MM.1S (cell line): ENCODE results near the gene ANKRD27.

Experiments
- DNase-seq: peaks from one replicate; pipeline ENCODE4 v3.0.0-alpha.2; 2015
- H2AFZ ChIP-seq: fragments of 300-600 bp; sonication (generic); 2 replicates; pipeline ENCODE4 v1.6.0; 2016; ENCODE audit warnings: antibody characterized with exemption, low read length
- H3F3A ChIP-seq: fragments of 300-600 bp; sonication (generic); 2 replicates; pipeline ENCODE4 v1.6.1; 2016; ENCODE audit warnings: mild to moderate bottlenecking, antibody characterized with exemption, low read length, moderate library complexity, mixed read lengths; ENCODE audit not compliant: insufficient read depth
- H3K27ac ChIP-seq: fragments of 300-600 bp; sonication (generic); 2 replicates; pipeline ENCODE4 v1.5.1; 2016; ENCODE audit warnings: mild to moderate bottlenecking, low read length
- H3K27me3 ChIP-seq: fragments of 300-600 bp; sonication (generic); replicated peaks from 2 replicates; pipeline ENCODE4 v1.6.0; 2016; ENCODE audit warnings: low read length; ENCODE audit not compliant: insufficient read depth
- H3K36me3 ChIP-seq: fragments of 300-600 bp; sonication (generic); replicated peaks from 2 replicates; pipeline ENCODE4 v1.6.1; 2016; ENCODE audit warnings: mild to moderate bottlenecking, low read length, mixed read lengths; ENCODE audit not compliant: insufficient read depth
- H3K4me1 ChIP-seq: fragments of 300-600 bp; sonication (generic); 2 replicates; pipeline ENCODE4 v1.6.1; 2016; ENCODE audit warnings: low read length, mixed read lengths
- H3K4me2 ChIP-seq: fragments of 300-600 bp; sonication (generic); 2 replicates; pipeline ENCODE4 v1.6.0; 2016; ENCODE audit warnings: low read depth, low read length
- H3K4me3 ChIP-seq: fragments of 300-600 bp; sonication (generic); 2 replicates; pipeline ENCODE4 v1.5.1; 2016; ENCODE audit warnings: low read length, mixed read lengths
- H3K79me2 ChIP-seq: fragments of 300-600 bp; sonication (generic); 2 replicates; pipeline ENCODE4 v1.6.1; 2016; ENCODE audit warnings: mixed run types, low read length, mixed read lengths
- H3K9ac ChIP-seq: fragments of 300-600 bp; sonication (generic); 2 replicates; pipeline ENCODE4 v1.6.1; 2016; ENCODE audit warnings: low read length, mixed read lengths
- H3K9me2 ChIP-seq: fragments of 300-600 bp; sonication (generic); replicated peaks from 2 replicates; pipeline ENCODE4 v1.6.1; 2016; ENCODE audit warnings: mild to moderate bottlenecking, low read length, mixed read lengths; ENCODE audit not compliant: insufficient read depth
- H3K9me3 ChIP-seq: fragments of 300-600 bp; sonication (generic); replicated peaks from 2 replicates; pipeline ENCODE4 v1.6.1; 2016; ENCODE audit warnings: mild to moderate bottlenecking, low read length, mixed read lengths; ENCODE audit not compliant: insufficient read depth
- H4K20me1 ChIP-seq: fragments of 300-600 bp; sonication (generic); 2 replicates; pipeline ENCODE4 v1.6.1; 2016; ENCODE audit warnings: mild to moderate bottlenecking, low read length, moderate library complexity, mixed read lengths; ENCODE audit not compliant: insufficient read depth
- EZH2 ChIP-seq: fragments of 300-600 bp; sonication (generic); optimal IDR thresholded peaks from 2 replicates; pipeline ENCODE3; 2017; ENCODE audit warnings: low read depth, mild to moderate bottlenecking, antibody characterized with exemption, low read length, mixed read lengths
- EZH2phosphoT487 ChIP-seq: fragments of 300-600 bp; sonication (generic); IDR thresholded peaks from 2 replicates; pipeline ENCODE4 v1.6.1; 2018; ENCODE audit warnings: antibody characterized with exemption, low read length
- TF ChIP-seq, protein P1 (sequence below): fragments of 300-600 bp; sonication (generic); IDR thresholded peaks from 2 replicates; pipeline ENCODE4 v1.5.1; 2016; ENCODE audit warnings: antibody characterized with exemption, low read length, mixed read lengths

Gene ANKRD27

DNA sequence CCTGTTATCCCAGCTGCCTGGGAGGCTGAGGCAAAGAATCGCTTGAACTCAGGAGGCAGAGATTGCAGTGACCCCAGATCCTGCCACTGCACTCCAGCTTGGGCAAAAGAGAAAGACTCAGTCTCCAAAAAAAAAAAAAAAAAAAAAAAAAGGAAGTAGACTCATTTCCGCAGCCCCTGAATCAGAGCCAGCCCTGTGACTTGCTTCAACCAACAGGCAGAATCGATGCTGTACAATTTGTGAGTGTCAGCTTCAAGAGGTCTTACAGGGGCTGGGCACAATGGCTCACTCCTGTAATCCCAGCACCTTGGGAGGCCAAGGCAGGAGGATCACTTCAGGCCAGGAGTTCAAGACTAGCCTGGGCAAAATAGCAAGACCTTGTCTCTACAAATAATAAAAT is 12.8 kb downstream of the ANKRD27 start:
- Histone ChIP-seq H3K9ac (no peak overlapping the region), H3F3A (no peaks in the 10 kb centered on the region), H3K27ac (no peak overlapping the region), H3K9me2 (no peaks in the 10 kb centered on the region), H2AFZ (no peak overlapping the region), H3K9me3 (no peaks in the 10 kb centered on the region), H3K4me1 (no peaks in the 10 kb centered on the region), H3K79me2 (peaks cover 20% of the 10 kb centered on the region), H4K20me1 (no peaks in the 10 kb centered on the region), H3K27me3 (no peaks in the 10 kb centered on the region), H3K4me3 (no peak overlapping the region), H3K4me2 (no peak overlapping the region), H3K36me3 (0 out of 2 replicates have a peak, but pooled peaks cover 2% of the 10 kb centered on the region)
- no peak for DNase-seq
- TF ChIP-seq EZH2phosphoT487 (no peak), EZH2 (no peak)
- TF ChIP-seq, protein P1, sequence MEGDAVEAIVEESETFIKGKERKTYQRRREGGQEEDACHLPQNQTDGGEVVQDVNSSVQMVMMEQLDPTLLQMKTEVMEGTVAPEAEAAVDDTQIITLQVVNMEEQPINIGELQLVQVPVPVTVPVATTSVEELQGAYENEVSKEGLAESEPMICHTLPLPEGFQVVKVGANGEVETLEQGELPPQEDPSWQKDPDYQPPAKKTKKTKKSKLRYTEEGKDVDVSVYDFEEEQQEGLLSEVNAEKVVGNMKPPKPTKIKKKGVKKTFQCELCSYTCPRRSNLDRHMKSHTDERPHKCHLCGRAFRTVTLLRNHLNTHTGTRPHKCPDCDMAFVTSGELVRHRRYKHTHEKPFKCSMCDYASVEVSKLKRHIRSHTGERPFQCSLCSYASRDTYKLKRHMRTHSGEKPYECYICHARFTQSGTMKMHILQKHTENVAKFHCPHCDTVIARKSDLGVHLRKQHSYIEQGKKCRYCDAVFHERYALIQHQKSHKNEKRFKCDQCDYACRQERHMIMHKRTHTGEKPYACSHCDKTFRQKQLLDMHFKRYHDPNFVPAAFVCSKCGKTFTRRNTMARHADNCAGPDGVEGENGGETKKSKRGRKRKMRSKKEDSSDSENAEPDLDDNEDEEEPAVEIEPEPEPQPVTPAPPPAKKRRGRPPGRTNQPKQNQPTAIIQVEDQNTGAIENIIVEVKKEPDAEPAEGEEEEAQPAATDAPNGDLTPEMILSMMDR: no peak

DNA sequence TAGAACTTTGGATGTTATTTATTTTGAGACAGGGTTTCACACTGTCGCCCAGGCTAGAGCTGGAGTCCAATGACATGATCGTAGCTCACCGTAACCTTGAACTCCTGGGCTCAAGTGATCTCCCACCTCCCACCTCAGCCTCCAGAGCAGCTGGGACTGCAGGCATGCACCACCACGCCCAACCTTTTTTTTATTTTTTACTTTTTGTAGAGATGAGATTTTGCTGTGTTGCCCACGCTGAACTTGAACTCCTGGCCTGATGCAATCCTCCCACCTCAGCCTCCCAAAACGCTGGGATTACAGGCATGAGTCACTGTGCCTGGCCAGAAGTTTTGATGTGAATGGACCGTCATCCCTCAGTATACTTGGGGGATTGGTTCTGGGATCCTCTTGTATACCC is 13.7 kb downstream of the ANKRD27 start:
- TF ChIP-seq EZH2: no peak
- TF ChIP-seq, protein P1: no peak
- TF ChIP-seq EZH2phosphoT487: no peak
- H3K27ac ChIP-seq: no peak overlapping the region
- H3K79me2 ChIP-seq: peaks cover 14% of the 10 kb centered on the region
- no peaks in the 10 kb centered on the region for H3K9me2 ChIP-seq
- no peak overlapping the region for H3K4me3 ChIP-seq
- no peak overlapping the region for H3K4me2 ChIP-seq
- H3K9me3 ChIP-seq: no peaks in the 10 kb centered on the region
- no peak for DNase-seq
- H3K27me3 ChIP-seq: no peaks in the 10 kb centered on the region
- H3K4me1 ChIP-seq: no peaks in the 10 kb centered on the region
- no peaks in the 10 kb centered on the region for H3K36me3 ChIP-seq
- no peaks in the 10 kb centered on the region for H3F3A ChIP-seq
- no peak overlapping the region for H3K9ac ChIP-seq
- H4K20me1 ChIP-seq: no peaks in the 10 kb centered on the region
- H2AFZ ChIP-seq: no peak overlapping the region

DNA sequence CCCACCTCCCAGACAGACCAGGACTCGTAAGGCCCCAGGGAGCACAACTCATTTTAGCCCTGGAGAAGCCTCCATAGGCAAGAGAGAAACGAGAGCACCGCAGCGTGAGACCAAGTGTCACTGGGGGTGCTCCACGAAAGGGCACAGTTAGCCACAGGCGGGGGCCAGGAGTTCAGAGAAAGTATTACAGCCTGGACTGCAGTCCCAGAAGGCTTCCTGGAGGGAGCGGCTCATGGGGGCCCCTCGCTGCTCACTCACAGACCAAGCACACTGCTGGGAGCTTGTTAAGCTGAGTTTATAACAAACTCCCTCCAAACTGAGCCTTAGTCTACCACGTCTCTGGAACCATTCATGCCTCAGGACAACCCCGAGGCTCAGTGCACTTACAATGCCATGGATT is 16.5 kb downstream of the ANKRD27 start:
- no peak overlapping the region for H3K27ac ChIP-seq
- no peaks in the 10 kb centered on the region for H4K20me1 ChIP-seq
- no peak overlapping the region for H2AFZ ChIP-seq
- no peaks in the 10 kb centered on the region for H3K27me3 ChIP-seq
- no peaks in the 10 kb centered on the region for H3K4me1 ChIP-seq
- TF ChIP-seq, protein P1: no peak
- TF ChIP-seq EZH2phosphoT487: no peak
- TF ChIP-seq EZH2: no peak
- H3K9me3 ChIP-seq: no peaks in the 10 kb centered on the region
- H3K4me3 ChIP-seq: no peak overlapping the region
- H3K9ac ChIP-seq: no peak overlapping the region
- H3K9me2 ChIP-seq: no peaks in the 10 kb centered on the region
- no peak overlapping the region for H3K4me2 ChIP-seq
- no peaks in the 10 kb centered on the region for H3K36me3 ChIP-seq
- H3F3A ChIP-seq: no peaks in the 10 kb centered on the region
- no peak for DNase-seq
- H3K79me2 ChIP-seq: peaks cover 6% of the 10 kb centered on the region
